ENCODE data around the gene LIMS1. TPM values are rescaled to one million over a fixed set of nuclear protein-coding genes. Genes with fewer than 3 reads are reported as not detected.
"Not testable (repeated sequence)": the region's sequence is repeated elsewhere in the genome, so short reads cannot be mapped to it uniquely, and the experiment has no call there.

Gene LIMS1
- total and polyA plus RNA-seq, 2 donors (not counting 3 experiments of a cell fraction or from before 2014, with no cell fraction given) = 153 to 229 TPM

GRCh38 chr2:108652187-108652931 is 118.1 kb downstream of the LIMS1 start:
- POLR2A ChIA-PET; intact Hi-C loops (cut with micrococcal nuclease); H3K4me3 ChIP-seq (replicated peaks in 1 of 3; ENCODE audit: insufficient read depth in 1 of 3, low read depth in 1 of 3, low read length in 3 of 3); FAIRE-seq; H3K27me3 ChIP-seq (ENCODE audit: control insufficient read depth in 2 of 2, insufficient read depth in 2 of 2, low read length in 2 of 2); H3K9me1 ChIP-seq (replicated peaks; ENCODE audit: control insufficient read depth, extremely low read depth, insufficient read depth, low read length); CTCF ChIA-PET; H3K79me2 ChIP-seq (ENCODE audit: control insufficient read depth, insufficient read depth, low read length); dilution Hi-C loops (cut with MboI; ENCODE audit: extremely low pct_ligation_motif_present, low sequenced_read_pairs); H3K9ac ChIP-seq (replicated peaks; ENCODE audit: extremely low read depth, insufficient read depth, low read length); H3K9me3 ChIP-seq (replicated peaks; ENCODE audit: control insufficient read depth, insufficient read depth, low read length); H3K36me3 ChIP-seq (ENCODE audit: control insufficient read depth in 2 of 2, extremely low read depth in 1 of 2, insufficient read depth in 2 of 2, low read length in 2 of 2); H2AFZ ChIP-seq (ENCODE audit: low read depth, low read length); H4K20me1 ChIP-seq (replicated peaks; ENCODE audit: control insufficient read depth, extremely low read depth, insufficient read depth, low read length); H3K4me2 ChIP-seq (ENCODE audit: insufficient read depth, low read length): not testable (repeated sequence)
- H3K4me1 ChIP-seq (ENCODE audit: control insufficient read depth, extremely low read depth, insufficient read depth, low read length) = peaks cover 17% of the 10 kb centered on the region
- H3K27ac ChIP-seq (ENCODE audit: insufficient read depth, low read depth, low read length) = peak overlapping the region; percentile 87
- TF ChIP-seq GATA2 (IDR thresholded peaks at IDR 0.05; ENCODE audit: insufficient read depth, insufficient read length, low read depth, low read length) = peak; percentile 46
- peak; percentile 72 for TF ChIP-seq POLR2AphosphoS5 (IDR thresholded peaks at IDR 0.05; ENCODE audit: insufficient read depth, low read depth, low read length)
- peak; percentile 22 for TF ChIP-seq JUN (IDR thresholded peaks at IDR 0.05; ENCODE audit: borderline replicate concordance, insufficient read depth, insufficient read length, low read depth)
- TF ChIP-seq POLR2A (IDR thresholded peaks at IDR 0.05; ENCODE audit: low read depth, low read length) = peak; percentile 63
- TF ChIP-seq FOS (IDR thresholded peaks at IDR 0.05; ENCODE audit: borderline replicate concordance, insufficient read depth, low read length) = peak; percentile 75
- TSS peak; percentile 16 for BruUV-seq (replicated peaks)
- peak; percentile 86 for DNase-seq (ENCODE audit: low read depth, low spot score)

DNA sequence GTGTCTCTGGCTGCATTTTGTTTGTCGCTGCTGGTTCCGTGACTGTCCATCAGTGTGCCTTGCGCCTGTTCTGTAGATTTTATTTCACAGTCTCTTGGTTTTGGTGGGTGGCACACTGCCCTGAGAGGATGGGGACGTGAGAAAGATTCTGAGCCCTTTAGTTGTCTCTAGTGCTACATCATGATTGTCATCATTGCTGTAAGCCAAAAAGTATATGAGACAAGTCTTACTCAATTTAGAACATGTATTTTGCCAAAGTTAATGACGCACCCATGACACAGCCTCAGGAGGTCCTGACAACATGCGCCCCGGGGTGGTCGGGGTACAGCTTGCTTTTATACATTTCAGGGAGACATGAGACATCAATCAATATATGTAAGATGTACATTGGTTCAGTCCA is 119.2 kb downstream of the LIMS1 start:
- intact Hi-C loops (cut with micrococcal nuclease); CTCF ChIA-PET; H3K4me2 ChIP-seq (ENCODE audit: insufficient read depth, low read length); H3K36me3 ChIP-seq (ENCODE audit: control insufficient read depth in 2 of 2, extremely low read depth in 1 of 2, insufficient read depth in 2 of 2, low read length in 2 of 2); H3K27me3 ChIP-seq (ENCODE audit: control insufficient read depth in 2 of 2, insufficient read depth in 2 of 2, low read length in 2 of 2); H4K20me1 ChIP-seq (replicated peaks; ENCODE audit: control insufficient read depth, extremely low read depth, insufficient read depth, low read length); H2AFZ ChIP-seq (ENCODE audit: low read depth, low read length); H3K4me3 ChIP-seq (replicated peaks in 1 of 3; ENCODE audit: insufficient read depth in 1 of 3, low read depth in 1 of 3, low read length in 3 of 3); H3K9me1 ChIP-seq (replicated peaks; ENCODE audit: control insufficient read depth, extremely low read depth, insufficient read depth, low read length); dilution Hi-C loops (cut with MboI; ENCODE audit: extremely low pct_ligation_motif_present, low sequenced_read_pairs); POLR2A ChIA-PET; H3K9me3 ChIP-seq (replicated peaks; ENCODE audit: control insufficient read depth, insufficient read depth, low read length); FAIRE-seq; BruUV-seq (replicated peaks); H3K9ac ChIP-seq (replicated peaks; ENCODE audit: extremely low read depth, insufficient read depth, low read length); H3K79me2 ChIP-seq (ENCODE audit: control insufficient read depth, insufficient read depth, low read length): not testable (repeated sequence)
- Histone ChIP-seq H3K4me1 (ENCODE audit: control insufficient read depth, extremely low read depth, insufficient read depth, low read length) (peaks cover 19% of the 10 kb centered on the region), H3K27ac (ENCODE audit: insufficient read depth, low read depth, low read length) (peak overlapping the region; percentile 92)
- peak; percentile 30 for DNase-seq (ENCODE audit: low read depth, low spot score)

Data from endothelial cell of umbilical vein (primary cell).